ENCODE results near the gene HLA-DQB1.
"Not testable (repeated sequence)": the region's sequence is repeated elsewhere in the genome, so short reads cannot be mapped to it uniquely, and the experiment has no call there.

HLA-DQB1 gene

GRCh38 chr6:32666420-32667300 lies at the start of gene HLA-DQB1:
HLA-DQB1 (minus strand) TSS chr6:32666657; CDS start chr6:32666607, 50 bp downstream.
- DNase-seq (ENCODE audit: low spot score in 2 of 2) (peak; percentile 30 to 85), ATAC-seq (peak; percentile 85)
- peaks cover 40% of the 10 kb centered on the region for H3K4me1 Mint-ChIP-seq
- peak within 1 kb of the TSS; percentile 81 for H3K27ac Mint-ChIP-seq
- peaks cover 43% of the 10 kb centered on the region for H3K36me3 Mint-ChIP-seq
- H3K4me3 Mint-ChIP-seq: peak within 1 kb of the TSS; percentile 81
- H3K9me3 Mint-ChIP-seq: peaks cover under 1% of the 10 kb centered on the region

GRCh38 chr6:32713241-32713640 lies 46.8 kb upstream of the HLA-DQB1 start:
- no peak for DNase-seq (ENCODE audit: low spot score in 2 of 2)
- H3K36me3 Mint-ChIP-seq: no peaks in the 10 kb centered on the region
- no peak for ATAC-seq
- no peaks in the 10 kb centered on the region for H3K4me1 Mint-ChIP-seq
- no peak overlapping the region for H3K27ac Mint-ChIP-seq
- H3K4me3 Mint-ChIP-seq: no peak overlapping the region
- H3K9me3 Mint-ChIP-seq: no peaks in the 10 kb centered on the region

GRCh38 chr6:32709625-32710024 lies 43.2 kb upstream of the HLA-DQB1 start:
- Mint-ChIP-seq H3K9me3 (peaks cover 5% of the 10 kb centered on the region), H3K4me3 (no peak overlapping the region), H3K36me3 (no peaks in the 10 kb centered on the region), H3K4me1 (peaks cover 6% of the 10 kb centered on the region), H3K27ac (no peak overlapping the region)
- ATAC-seq: no peak
- no peak for DNase-seq (ENCODE audit: low spot score in 2 of 2)

GRCh38 chr6:32705164-32705563 lies 38.7 kb upstream of the HLA-DQB1 start:
- H3K4me3 Mint-ChIP-seq; DNase-seq (ENCODE audit: low spot score in 2 of 2); H3K9me3 Mint-ChIP-seq; ATAC-seq; H3K36me3 Mint-ChIP-seq; H3K27ac Mint-ChIP-seq: not testable (repeated sequence)
- H3K4me1 Mint-ChIP-seq: peaks cover 11% of the 10 kb centered on the region

- Mint-ChIP-seq H3K9me3 (peaks cover 5% of the 10 kb centered on the region), H3K4me3 (no peak overlapping the region), H3K27ac (no peak overlapping the region), H3K36me3 (no peaks in the 10 kb centered on the region), H3K4me1 (peaks cover 11% of the 10 kb centered on the region)
- no peak for DNase-seq (ENCODE audit: low spot score in 2 of 2)
- ATAC-seq: no peak
Measured at GRCh38 chr6:32703347-32703746, 36.9 kb upstream of the HLA-DQB1 start.

GRCh38 chr6:32700391-32701040 lies 34.1 kb upstream of the HLA-DQB1 start:
- Mint-ChIP-seq H3K4me1 (peaks cover 11% of the 10 kb centered on the region), H3K36me3 (no peaks in the 10 kb centered on the region), H3K4me3 (no peak overlapping the region), H3K9me3 (peaks cover 5% of the 10 kb centered on the region), H3K27ac (no peak overlapping the region)
- peak; percentile 67 for ATAC-seq
- DNase-seq (ENCODE audit: low spot score in 2 of 2): peak in 1 of 2 donors; percentile 55

- DNase-seq (ENCODE audit: low spot score in 2 of 2): no peak
- Mint-ChIP-seq H3K36me3 (no peaks in the 10 kb centered on the region), H3K9me3 (no peaks in the 10 kb centered on the region), H3K4me3 (no peak overlapping the region), H3K27ac (no peak overlapping the region), H3K4me1 (peaks cover 6% of the 10 kb centered on the region)
- no peak for ATAC-seq
Measured at GRCh38 chr6:32697031-32697430, 30.6 kb upstream of the HLA-DQB1 start.

- H3K9me3 Mint-ChIP-seq: no peaks in the 10 kb centered on the region
- peak; percentile 72 for ATAC-seq
- peaks cover 7% of the 10 kb centered on the region for H3K4me1 Mint-ChIP-seq
- no peaks in the 10 kb centered on the region for H3K36me3 Mint-ChIP-seq
- no peak overlapping the region for H3K27ac Mint-ChIP-seq
- H3K4me3 Mint-ChIP-seq: no peak overlapping the region
- DNase-seq (ENCODE audit: low spot score in 2 of 2): peak; percentile 37 to 62
Measured at GRCh38 chr6:32692019-32692418, 25.6 kb upstream of the HLA-DQB1 start.

- Mint-ChIP-seq H3K4me3 (no peak overlapping the region), H3K4me1 (peaks cover 23% of the 10 kb centered on the region), H3K36me3 (peaks cover 8% of the 10 kb centered on the region), H3K27ac (no peak overlapping the region), H3K9me3 (no peaks in the 10 kb centered on the region)
- DNase-seq (ENCODE audit: low spot score in 2 of 2) (no peak), ATAC-seq (no peak)
Measured at GRCh38 chr6:32689531-32690501, 23.4 kb upstream of the HLA-DQB1 start.

- ATAC-seq: peak; percentile 98
- Mint-ChIP-seq H3K9me3 (no peaks in the 10 kb centered on the region), H3K27ac (peak overlapping the region; percentile 63), H3K4me1 (peaks cover 23% of the 10 kb centered on the region), H3K4me3 (peak overlapping the region; percentile 3), H3K36me3 (peaks cover 8% of the 10 kb centered on the region)
- DNase-seq (ENCODE audit: low spot score in 2 of 2): no peak
Measured at GRCh38 chr6:32685603-32686002, 19.1 kb upstream of the HLA-DQB1 start.

GRCh38 chr6:32684246-32684645 lies 17.8 kb upstream of the HLA-DQB1 start:
- H3K4me1 Mint-ChIP-seq: peaks cover 19% of the 10 kb centered on the region
- H3K4me3 Mint-ChIP-seq: no peak overlapping the region
- peaks cover 8% of the 10 kb centered on the region for H3K36me3 Mint-ChIP-seq
- H3K9me3 Mint-ChIP-seq: no peaks in the 10 kb centered on the region
- no peak overlapping the region for H3K27ac Mint-ChIP-seq
- DNase-seq (ENCODE audit: low spot score in 2 of 2): no peak
- no peak for ATAC-seq

- H3K27ac Mint-ChIP-seq: no peak overlapping the region
- H3K4me3 Mint-ChIP-seq: no peak overlapping the region
- H3K36me3 Mint-ChIP-seq: no peaks in the 10 kb centered on the region
- H3K4me1 Mint-ChIP-seq: no peaks in the 10 kb centered on the region
- ATAC-seq (no peak), DNase-seq (ENCODE audit: low spot score in 2 of 2) (no peak)
- peaks cover 13% of the 10 kb centered on the region for H3K9me3 Mint-ChIP-seq
Measured at GRCh38 chr6:32680055-32680454, 13.6 kb upstream of the HLA-DQB1 start.

- Mint-ChIP-seq H3K4me3 (no peak overlapping the region), H3K27ac (no peak overlapping the region), H3K4me1 (no peaks in the 10 kb centered on the region), H3K36me3 (no peaks in the 10 kb centered on the region), H3K9me3 (peaks cover 13% of the 10 kb centered on the region)
- ATAC-seq (no peak), DNase-seq (ENCODE audit: low spot score in 2 of 2) (no peak)
Measured at GRCh38 chr6:32679492-32679891, 13.0 kb upstream of the HLA-DQB1 start.

- not testable (repeated sequence) for DNase-seq (ENCODE audit: low spot score in 2 of 2); ATAC-seq; H3K4me1 Mint-ChIP-seq; H3K36me3 Mint-ChIP-seq; H3K27ac Mint-ChIP-seq; H3K4me3 Mint-ChIP-seq
- peaks cover 17% of the 10 kb centered on the region for H3K9me3 Mint-ChIP-seq
Measured at GRCh38 chr6:32674123-32674522, 7.7 kb upstream of the HLA-DQB1 start.

GRCh38 chr6:32671908-32672307 lies 5.5 kb upstream of the HLA-DQB1 start:
- ATAC-seq; H3K4me3 Mint-ChIP-seq; H3K9me3 Mint-ChIP-seq; H3K36me3 Mint-ChIP-seq; H3K27ac Mint-ChIP-seq; DNase-seq (ENCODE audit: low spot score in 2 of 2): not testable (repeated sequence)
- H3K4me1 Mint-ChIP-seq: peaks cover 17% of the 10 kb centered on the region
